ENCODE results near the gene FAU.

Gene FAU

DNA sequence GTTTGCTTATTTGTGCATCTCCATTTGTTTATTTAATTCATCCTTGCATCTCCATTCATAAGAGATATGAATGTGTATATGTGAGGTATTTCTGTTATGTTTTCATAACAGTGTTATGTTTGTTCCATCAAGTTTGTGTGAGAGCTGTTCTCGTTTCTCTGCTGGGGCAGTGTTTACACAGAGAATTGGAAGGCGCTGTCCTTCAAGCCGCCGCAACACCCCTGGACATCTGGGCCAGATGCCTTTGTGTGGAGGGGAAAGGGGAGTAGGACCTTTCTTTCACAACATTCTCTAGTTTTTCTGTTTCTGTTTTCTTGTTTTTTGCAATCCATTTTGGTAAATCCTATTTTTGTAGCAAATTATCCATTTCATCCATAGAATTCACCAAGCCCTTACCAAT is 17.3 kb downstream of the FAU start:
- DNase-seq = no peak

- DNase-seq = no peak
Observed at GRCh38 chr11:65103476-65103875, 18.5 kb downstream of the FAU start.

GRCh38 chr11:65102142-65103095 is 19.5 kb downstream of the FAU start:
- DNase-seq = no peak

- no peak for DNase-seq
Observed at GRCh38 chr11:65100674-65101350, 21.1 kb downstream of the FAU start.

DNA sequence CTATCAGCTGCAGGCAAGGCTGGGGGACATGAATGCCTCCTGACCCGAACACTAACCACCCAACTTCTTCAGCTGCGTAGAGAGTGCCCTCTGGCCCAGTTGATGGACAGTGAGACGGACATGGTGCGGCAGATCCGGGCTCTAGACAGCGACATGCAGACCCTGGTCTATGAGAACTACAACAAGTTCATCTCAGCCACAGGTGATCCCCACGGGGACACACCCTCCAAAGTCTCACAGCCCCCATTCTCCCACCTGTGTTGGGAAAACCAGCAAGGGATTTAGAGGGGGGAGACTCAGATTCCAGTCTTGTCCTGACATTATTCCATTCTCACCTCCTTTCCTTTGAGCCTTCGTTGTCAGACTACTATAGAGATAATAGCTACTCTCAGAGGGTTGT is 25.0 kb downstream of the FAU start:
- DNase-seq = no peak

GRCh38 chr11:65095974-65096806 is 25.7 kb downstream of the FAU start, which contains the start of gene VPS51:
Gene VPS51 (plus strand): TSS chr11:65096214. CDS start chr11:65096251, 37 bp downstream.
- peak; percentile 87 for DNase-seq

- no peak for DNase-seq
Observed at GRCh38 chr11:65095427-65095826, 26.5 kb downstream of the FAU start.

DNA sequence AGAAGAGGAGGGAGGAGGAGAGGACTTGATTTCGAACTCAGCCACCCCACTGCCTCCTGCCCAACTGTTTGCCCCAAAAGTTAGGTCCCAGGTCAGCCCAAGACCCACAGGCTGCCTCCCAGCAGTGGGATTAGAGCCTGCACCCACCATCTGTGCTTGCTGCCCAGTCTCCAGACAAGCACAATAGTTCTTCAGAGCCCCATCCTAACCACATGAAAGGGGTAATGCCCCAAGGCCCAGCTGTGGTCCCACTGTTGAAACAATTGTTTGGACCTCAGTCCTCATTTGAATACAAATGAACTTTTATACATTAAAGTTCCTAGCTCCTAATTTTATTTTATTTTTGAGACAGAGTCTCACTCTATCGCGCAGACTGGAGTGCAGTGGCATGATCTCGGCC is 31.3 kb downstream of the FAU start:
- DNase-seq = no peak

- DNase-seq = no peak
Observed at GRCh38 chr11:65089621-65090020, 32.3 kb downstream of the FAU start.

DNA sequence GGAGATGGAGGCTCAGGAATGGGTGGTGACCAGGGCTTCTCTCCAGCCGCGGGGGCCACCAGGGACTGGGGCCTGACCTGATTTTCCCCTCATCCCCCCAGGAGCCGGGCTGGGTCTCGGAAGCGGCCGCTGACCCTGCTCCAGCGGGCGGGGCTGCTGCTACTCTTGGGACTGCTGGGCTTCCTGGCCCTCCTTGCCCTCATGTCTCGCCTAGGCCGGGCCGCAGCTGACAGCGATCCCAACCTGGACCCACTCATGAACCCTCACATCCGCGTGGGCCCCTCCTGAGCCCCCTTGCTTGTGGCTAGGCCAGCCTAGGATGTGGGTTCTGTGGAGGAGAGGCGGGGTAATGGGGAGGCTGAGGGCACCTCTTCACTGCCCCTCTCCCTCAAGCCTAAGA is 34.1 kb downstream of the FAU start:
- DNase-seq = no peak

GRCh38 chr11:65087216-65087615 is 34.7 kb downstream of the FAU start:
- DNase-seq = no peak

DNA sequence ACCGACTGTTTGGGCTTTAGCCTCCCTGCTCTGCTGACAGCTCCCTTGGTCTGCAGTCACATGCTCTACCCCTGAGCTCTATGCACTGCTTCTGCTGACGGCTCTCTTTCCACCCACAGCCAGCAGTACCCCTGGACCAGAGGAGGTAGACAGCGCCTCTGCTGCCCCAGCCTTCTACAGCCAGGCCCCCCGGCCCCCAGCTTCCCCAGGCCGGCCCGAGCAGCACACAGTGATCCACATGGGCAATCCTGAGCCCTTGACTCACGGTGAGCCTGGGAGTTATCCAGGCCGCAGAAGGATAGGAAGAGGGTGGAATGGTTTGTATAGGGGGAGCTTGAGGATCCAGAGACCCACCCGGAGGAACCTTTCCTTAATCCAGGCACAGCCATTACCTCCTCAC is 35.1 kb downstream of the FAU start:
- DNase-seq = no peak

GRCh38 chr11:65085446-65085845 is 36.5 kb downstream of the FAU start:
- DNase-seq = no peak

- no peak for DNase-seq
Observed at GRCh38 chr11:65084598-65085375, 37.1 kb downstream of the FAU start.

- peak; percentile 96 for DNase-seq
Observed at GRCh38 chr11:65083834-65084597, 37.9 kb downstream of the FAU start, which contains the start of the genes CDCA5 and ZFPL1. Gene CDCA5 (minus strand): TSS chr11:65084040. CDS start chr11:65083978, 62 bp downstream. Gene ZFPL1 (plus strand): TSS chr11:65084222. CDS start chr11:65084699, 477 bp downstream.

DNA sequence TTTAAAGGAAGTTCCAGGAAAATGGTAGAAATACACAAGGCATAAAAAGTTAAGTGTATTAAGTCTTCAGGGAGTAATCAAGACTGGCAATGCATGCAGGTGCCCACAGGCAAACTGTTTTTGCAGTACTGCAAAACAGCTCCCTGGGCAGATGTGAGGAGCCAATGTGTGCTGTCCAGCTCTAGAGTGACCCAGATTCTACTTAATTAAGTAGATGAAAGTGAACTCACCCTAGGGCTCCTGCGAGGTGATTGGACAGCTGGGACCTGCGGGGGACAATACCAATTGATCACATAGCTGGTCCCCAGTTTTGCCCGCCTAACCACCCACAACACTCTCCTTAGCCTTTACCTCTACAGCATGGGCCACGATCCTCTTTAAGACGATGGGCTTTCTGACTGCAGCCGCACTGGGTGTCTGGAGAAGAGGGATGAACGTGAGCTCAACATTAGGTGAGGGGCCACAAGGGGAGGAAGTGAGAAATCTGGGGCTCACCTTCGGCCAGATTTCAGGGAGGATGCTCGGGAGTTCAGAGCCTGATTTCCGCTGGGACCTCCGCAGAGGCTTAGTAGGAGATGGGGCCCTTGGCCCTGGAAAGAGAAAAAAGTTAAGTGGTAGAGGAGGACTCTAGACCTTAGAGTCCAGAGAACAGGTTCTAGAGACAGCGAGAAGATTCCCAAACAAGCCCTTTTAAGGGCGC is 38.6 kb downstream of the FAU start:
- no peak for DNase-seq

- DNase-seq = no peak
Observed at GRCh38 chr11:65078786-65079342, 43.1 kb downstream of the FAU start.

GRCh38 chr11:65078151-65078550 is 43.8 kb downstream of the FAU start:
- peak; percentile 22 for DNase-seq

DNA sequence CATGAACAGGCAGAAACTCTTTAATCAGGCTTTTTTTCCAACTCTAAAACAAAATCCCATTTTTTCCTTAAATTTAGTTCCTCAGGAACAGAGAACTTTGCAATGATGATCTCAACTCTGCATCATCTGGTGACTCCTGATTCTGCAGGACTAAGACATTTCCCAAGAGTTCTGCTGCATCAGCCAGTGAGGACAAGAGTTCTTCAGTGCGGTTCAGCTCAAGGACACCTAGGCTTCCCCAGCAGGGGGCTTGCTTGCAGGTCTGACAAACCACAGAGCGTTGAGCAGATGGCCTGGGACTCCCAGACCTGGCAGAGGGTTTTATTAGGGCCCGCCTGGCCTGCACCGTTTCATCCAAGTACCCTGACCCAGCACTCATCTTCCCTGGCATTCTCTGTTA is 44.5 kb downstream of the FAU start:
- DNase-seq = no peak

- DNase-seq = no peak
Observed at GRCh38 chr11:65072631-65072966, 49.3 kb downstream of the FAU start.
